Measurements from ENCODE around the gene PGBD2.
"Not testable (repeated sequence)": the region's sequence is repeated elsewhere in the genome, so short reads cannot be mapped to it uniquely, and the experiment has no call there.

The PGBD2 gene

DNA sequence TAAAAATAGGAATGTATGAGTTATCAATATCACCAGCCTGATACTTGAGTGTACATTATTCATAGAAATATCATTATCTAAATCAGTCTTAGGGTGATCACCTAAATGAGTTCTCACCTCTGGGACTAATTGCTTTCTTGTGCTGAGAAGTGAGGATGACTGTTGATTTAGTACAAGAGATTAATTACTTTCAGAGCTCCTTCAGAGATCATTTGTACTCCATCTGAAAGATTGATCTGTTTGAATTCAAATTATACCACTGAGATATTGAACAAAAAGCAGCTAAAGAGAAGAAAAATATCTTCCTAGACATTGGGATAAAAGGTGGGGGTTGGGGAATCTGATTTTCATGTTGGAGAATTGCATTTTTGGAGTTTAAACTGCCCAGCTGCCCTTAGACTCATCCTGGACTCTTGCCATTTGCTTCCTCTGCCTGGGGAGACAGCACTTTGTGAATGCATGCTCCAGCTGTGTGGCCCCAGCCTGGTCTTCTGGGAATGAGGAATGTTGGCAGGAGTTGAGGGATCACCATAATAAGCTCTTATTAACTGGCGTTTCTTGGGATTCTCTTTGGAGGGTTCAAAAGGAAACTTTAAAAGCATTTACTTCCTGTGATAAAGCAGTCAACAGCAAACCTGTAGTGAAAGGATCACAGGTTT lies 19.7 kb upstream of the PGBD2 start:
- peak in 2 of 56 donors; percentile 5 to 8 for DNase-seq

DNA sequence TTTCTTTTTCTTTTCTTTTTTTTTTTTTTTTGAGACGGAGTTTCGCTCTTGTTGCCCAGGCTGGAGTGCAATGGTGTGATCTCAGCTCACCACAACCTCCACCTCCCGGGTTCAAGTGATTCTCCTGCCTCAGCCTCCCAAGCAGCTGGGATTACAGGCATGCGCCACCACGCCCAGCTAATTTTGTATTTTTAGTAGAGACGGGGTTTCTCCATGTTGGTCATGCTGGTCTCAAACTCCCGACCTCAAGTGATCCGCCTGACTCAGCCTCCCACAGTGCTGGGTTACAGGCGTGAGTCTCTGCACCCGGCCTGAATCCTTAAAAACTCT lies 16.2 kb upstream of the PGBD2 start:
- DNase-seq, result not testable (repeated sequence)

DNA sequence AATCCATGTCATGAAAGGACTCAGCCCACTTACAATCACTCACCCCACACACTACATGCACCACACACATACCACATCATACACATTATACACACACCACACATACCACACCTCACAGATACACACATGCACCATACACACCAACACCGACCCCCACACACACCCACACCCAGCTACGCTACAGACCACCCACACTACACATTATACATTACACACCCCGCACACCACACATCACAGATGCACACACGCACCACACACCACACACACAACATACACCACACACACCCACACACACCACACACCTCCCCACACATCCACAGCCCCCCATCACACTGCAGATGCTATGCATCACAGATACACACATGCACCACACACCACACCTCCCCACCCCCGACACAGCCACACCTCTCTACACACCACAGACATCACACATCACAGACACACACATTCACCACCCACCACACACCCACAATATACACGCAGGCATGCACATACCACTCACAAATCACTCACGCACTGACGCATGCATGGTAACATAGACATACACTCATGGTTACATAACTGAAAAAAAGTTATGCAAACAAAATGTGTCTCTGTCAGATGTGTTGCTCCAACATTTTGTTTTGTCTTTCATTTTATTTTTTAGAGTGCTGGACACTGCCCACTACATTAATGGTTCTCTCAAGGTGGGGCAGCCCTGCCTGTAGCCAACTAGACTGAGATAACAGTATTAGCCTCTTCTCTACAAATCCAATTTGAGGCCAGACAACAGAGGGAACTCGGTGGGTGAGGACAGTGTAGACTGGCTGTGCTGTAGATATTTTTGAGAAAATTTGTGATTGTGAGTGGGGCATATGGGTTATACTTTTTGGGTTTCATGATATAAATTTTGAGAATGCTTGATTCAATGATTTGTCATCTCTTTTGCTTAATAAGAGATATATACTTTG lies 15.2 kb upstream of the PGBD2 start:
- no peak for DNase-seq

DNA sequence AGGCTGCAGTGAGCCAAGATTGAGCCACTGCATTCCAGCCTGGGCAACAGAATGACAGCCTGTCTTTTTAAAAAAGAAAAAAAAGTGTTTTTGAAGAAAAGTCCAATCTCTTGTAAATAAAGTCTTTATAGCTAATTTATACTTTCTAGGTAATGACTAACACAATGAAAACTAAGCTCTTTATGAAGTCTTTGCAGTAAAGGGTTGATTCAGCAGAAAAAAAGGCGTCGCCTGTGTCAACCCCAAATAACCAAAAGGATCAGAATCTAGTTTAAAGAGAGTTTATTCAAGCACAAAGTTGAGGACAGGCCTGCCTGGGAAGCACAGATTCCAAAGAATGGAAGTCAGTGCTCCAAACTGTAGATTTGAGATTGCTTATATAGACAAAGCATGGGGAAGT lies 14.3 kb upstream of the PGBD2 start:
- DNase-seq, result no peak

DNA sequence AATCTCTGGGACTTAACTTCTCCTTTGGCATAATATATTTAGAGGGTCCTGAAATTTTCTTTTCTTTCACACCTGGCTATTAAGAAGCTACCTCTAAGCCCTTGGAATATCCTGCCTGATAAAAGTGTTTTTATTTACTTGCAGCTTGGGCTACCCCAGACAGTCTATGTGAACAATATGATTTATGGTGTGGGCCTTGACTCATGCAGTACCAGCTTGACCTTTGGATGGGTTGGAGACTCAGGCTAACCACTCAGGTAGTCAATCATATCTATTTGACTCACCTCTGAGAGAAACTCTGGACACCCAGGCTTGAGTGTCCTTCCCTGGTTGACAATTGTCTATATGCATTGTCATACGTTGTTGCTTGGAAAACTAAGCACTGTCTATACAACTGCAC lies 13.4 kb upstream of the PGBD2 start:
- DNase-seq, result no peak

DNA sequence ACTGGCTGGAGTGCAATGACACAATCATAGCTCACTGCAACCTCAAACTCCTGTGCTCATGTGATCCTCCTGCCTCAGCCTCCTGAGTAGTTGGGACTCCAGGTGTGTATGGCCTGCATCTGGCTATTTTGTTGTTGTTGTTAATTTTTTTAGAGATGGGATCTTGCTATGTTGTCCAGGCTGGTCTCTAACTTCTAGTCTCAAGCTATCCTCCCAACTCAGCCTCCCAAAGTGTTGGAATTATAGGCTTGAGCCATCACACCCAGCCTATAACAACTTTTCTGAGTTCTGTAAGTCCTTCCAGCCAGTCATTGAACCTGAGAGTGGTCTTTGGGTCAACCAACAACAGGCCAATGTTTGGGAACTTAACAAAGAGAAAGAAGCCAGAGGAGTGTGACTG lies 11.2 kb upstream of the PGBD2 start:
- DNase-seq, result no peak

DNA sequence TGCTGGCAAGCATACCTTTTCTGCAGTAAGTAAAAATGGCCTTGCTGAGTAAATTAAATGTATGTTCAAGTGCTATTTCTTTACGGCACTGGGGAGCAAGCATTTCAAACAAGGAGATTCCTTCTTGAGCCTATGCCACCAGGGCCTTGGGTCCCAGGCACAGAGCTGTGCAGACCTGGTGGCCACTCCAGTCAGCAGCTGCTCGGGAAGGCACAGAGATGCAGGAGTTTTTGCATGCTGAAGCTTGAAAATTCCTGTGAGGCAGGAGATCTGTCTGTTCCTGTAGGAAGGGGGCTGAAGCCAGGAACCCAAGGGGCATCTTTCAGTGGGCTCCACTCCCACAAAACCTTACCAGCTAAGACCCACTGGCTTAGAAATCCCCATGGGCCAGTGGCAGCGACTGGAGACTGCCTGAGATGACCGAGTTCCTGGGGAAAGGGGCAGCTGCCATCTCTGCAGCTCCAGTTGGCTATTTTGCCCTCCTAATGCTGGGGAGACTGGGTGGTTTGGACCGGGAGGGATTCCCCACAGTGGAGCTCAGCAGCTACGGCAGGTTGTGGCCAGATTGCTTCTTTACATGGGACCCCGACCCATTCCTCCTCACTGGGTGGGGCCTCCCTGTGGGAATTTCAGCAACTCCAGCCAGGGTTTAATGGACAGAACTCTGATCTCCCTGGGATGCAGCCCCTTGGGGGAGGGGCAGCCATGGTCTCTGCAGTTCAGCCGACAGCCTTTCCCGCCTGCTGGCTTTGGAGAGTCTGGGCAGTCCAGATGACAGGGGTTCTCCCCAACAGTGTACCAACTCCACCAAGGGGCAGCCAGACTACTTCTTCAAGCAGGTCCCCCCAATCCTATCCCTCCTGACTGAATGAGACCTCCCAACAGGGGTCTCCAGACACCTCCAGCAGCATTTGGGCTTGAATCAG lies 8.4 kb upstream of the PGBD2 start:
- DNase-seq, result no peak

DNA sequence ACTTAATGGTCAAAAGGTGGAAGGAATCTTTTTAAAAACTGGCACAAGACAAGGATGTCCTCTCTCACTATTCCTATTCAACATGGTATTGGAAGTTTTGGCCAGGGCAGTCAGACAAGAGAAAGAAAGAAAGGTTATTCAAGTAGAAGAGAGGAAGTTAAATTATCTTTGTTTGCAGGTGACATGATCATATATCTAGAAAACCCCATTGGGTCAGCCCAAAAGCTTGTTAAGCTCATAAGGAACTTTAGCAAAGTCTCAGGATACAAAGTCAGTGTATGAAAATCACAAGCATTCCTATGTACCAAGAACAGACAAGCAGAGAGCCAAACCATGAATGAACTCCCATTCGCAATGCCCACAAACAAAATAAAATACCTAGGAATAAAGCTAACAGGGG lies 5.4 kb upstream of the PGBD2 start:
- DNase-seq, result no peak

DNA sequence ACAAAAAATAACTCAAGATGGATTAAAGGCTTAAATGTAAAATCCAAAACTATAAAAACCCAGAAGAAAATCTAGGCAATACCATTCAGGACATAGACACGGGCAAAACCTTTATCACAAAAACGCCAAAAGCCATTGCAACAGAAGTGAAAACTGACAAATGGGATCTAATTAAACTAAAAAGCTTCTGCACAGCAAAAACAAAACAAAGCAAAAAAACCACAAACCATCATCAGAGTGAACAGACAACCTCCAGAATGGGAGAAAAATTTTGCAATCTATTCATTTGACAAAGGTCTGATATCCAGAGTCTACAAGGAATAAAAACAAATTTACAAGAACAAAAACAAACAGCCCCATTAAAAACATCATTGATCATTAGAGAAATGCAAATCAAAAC lies 4.5 kb upstream of the PGBD2 start:
- DNase-seq, result no peak

DNA sequence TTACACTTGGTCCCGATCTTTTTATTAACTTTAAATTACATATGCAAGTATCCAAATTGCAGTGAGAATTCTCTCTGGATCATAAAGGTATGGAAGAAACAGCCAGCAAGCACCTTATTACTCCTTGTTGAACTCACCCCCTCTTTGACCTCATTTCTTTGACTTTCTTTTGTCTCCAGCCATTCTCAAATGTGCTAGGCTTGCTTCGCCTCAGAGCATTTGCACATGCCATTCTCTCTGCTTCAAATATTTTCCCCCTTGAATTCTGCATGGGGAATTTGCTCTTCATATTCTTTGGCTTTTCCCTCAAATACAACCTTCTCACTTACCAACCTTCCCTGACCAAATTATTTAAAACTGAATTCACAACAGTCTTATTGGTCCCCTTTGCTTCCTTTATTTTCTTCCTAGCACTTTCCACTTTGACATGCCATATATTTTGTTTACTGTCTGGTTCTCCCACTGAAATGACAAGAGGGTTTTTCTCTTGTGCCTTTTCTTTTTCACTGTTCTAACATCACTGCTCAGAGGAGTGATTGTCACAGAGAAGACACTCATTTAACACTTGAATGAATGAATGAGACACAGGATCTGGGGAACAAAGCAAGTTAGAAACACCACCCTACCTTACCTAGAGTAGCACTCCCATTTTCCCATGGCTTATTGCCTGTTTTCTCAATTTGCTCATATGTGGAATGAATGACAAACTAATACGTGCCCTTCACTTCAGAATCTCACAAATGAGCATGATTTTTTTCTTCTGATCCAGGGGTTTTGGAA lies 1.4 kb upstream of the PGBD2 start:
- no peak for DNase-seq

DNA sequence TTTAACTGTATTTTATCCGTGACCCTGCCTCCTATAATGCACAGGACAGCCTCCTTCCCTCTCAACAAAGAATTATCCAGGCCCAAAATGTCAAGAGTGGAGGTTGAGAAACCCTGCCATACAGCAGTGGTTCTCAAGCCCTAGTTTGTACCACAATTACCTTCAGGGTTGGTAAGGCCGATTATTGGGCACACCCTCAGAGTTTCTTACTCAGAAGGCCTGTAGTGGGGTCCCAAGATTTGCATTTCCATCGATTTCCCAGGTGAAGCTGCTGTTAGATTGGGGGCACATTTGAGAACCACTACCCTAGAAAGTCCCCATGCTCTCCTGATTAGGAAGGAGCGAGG lies 400 bp upstream of the PGBD2 start:
- DNase-seq, result no peak

DNA sequence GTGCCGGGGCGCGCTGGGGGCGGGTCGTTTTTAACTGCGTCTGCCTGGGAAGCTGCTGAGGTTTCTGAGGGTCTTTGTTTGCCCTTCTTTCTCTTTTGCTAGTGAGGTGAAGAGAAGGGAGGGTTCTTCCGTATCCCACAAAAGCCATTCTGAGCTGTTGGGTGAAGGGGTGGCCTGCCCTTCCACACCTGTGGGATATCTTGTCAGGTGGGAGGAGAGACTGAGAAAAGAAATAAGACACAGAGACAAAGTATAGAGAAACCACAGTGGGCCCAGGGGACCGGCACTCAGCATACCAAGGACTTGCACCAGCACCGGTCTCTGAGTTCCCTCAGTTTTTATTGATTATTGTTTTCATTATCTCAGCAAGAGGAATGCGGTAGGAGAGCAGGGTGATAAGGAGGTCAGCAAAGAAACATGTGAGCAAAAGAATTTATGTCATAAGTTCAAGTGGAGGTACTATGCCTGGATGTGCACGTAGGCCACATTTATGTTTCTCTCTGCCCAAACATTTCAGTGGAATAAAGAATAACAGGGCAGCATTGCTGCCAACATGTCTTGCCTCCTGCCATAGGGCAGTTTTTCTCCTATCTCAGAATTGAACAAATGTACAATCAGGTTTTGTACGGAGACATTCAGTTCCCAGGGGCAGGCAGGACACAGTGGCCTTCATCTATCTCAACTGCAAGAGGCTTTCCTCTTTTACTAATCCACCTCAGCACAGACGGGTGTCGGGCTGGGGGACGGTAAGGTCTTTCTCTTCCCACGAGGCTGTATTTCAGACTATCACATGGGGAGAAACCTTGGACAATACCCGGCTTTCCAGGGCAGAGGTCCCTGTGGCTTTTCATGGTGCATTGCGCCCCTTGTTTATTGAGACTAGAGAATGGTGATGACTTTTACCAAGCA lies 972 bp downstream of the PGBD2 start:
- DNase-seq, result peak in 1 of 56 donors; percentile 57

DNA sequence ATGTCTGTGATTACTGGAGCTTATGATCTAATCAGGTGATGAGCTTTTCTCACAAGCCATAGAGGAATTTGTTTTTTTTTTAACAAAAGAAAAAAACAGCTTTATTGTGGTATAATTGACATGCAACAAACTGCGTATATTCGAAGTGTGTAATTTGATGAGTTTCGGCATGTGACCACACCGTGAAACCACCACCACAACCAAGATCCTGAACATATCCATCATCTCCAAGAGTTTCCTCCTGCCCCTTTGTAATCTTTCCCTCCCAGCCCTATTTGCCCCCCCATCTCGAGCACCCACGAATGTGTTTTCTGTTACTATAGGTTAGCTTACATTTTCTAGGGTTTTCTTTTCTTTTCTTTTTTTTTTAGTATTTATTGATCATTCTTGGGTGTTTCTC lies 4.7 kb downstream of the PGBD2 start:
- DNase-seq, result no peak

DNA sequence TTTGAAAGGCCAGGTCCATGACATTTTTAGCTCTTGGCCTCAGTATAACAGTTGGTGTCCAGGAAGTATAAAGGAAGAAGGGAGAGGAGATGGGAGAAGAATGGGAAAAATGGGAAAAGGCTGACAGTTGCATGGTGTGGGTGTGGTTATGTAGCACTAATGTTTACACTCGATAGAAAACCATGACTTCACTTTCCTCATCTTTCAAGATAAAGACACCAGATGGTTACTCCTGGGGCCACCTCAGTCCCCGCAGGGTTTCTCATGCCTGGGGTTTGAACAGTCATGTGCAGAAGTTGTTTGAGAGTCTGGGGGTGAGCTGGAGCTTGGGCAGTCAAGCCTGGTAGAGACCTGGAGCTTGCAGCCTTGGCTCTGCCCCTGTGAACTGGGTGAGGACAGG lies 7.9 kb downstream of the PGBD2 start:
- DNase-seq, result no peak

DNA sequence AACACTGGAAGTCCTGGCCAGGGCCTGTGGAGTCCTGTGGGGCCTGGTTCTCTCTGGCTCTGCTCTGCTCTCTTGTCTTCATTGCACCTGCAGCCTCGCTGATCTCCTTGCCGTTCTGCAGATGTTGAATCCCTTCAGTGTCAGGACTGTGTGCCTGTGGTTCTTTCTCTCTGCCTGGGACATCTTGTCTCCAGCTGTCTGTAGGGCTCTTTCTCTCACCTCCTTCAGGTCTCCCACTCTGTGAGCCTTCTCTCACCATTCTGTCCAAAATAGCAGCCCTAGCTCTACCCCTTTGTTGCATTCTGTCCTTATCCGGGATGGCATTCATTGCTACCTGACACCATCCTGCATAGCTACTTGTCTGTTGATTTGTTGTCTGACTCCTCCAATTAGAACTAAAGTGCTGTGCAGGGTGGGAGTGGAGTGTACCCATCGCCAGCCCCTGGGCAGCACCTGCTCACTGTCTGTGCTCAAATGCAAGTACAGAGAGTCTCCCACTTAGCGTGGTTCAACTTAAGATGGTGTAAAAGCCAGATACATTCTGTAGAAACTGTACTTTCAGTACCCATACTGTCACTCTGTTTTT lies 8.9 kb downstream of the PGBD2 start:
- DNase-seq, result no peak

DNA sequence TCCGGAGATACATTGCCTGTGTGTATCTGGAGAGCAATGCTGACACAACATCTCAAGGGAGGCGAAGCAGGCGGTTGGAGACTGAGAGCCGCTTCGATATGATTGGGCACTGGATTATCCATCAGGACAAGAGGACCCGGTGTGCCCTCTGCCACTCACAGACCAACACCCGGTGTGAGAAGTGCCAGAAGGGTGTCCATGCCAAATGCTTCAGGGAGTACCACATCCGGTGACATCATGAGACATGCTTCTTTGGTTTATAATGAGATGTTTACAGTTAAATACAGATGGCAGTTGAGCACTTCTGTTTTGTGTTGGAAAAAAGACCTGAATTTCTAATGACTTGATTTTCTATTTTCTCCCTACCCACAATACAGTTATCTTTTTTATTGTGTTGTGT lies 12.1 kb downstream of the PGBD2 start:
- no peak for DNase-seq

DNA sequence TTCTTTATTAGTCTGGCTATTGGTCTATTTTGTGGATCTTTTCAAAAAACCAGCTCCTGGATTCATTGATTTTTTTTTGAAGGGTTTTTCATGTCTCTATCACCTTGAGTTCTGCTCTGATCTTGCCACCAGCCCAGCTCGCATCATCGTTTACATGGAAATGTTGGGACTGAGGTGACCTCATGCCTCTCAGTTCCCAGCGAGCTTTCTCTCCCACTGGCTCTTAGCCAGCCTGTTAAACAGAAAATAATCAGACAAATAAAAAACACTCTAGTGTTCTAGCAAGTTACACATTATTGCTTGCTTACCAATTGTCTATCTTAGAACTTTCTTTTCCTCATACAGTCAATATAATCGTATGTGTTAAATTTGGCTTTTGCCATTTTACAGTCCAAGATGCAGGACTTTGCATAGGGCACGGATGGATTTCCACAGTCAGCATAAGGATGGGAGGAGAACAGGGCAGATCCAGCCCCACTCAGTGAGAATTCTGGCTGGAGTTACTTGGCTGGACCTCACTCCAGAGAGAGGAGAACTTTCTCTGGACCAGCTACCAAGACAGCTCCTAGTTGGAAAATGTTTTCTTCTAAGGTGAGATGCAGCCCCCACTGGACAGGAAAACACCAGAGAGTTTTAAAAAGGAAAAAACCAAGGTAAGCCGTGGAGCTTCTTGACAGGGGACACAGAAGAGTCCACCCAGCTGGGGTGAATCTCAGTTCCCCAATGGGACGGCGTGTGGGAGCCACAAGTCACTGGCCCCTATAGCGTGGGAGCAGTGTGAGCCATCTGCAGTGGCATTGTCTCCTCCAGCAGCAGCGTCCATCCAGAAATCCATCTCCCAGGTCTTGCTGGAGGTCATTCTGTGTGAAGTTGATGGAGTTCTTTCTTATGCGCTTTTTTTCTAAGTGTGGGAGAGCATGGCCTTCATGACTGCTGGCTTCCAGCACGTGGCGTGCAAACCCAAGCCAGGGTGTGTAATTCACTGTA lies 17.6 kb downstream of the PGBD2 start:
- DNase-seq, result peak in 1 of 56 donors; percentile 30
